Measurements from ENCODE around the gene MRPS18B. TPM values are rescaled to one million over a fixed set of nuclear protein-coding genes. Genes with fewer than 3 reads are reported as not detected.

The MRPS18B gene
- total RNA-seq, 2 donors from 2014 or later: 23.6 to 27.3 TPM

DNA sequence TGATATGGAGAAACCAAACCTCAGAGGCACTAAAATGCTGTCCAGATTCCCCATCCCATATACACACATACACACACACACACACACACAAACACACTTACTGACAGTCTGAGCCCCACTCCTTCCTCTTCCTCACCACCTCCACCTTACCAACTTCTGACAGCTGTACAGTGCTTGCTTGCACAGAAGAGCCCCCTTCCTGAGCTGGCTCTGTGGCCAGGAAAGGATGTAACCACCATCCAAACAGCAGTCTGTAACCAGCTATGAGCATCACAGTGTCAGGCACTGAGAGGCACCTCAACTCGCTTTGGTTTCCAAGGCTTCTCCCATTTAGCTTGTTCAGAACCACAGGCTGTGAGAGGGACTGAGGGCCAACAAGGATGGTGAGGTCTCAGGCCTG is 23.4 kb downstream of the MRPS18B start:
- no peaks in the 10 kb centered on the region for H3K4me1 ChIP-seq (ENCODE audit: control insufficient read depth in 1 of 2, low read depth in 2 of 2)
- no peak for ATAC-seq (ENCODE audit: insufficient number of reproducible peaks, low FRiP score, low read depth)
- DNase-seq (ENCODE audit: low spot score): no peak
- no peaks in the 10 kb centered on the region for H3K9me3 ChIP-seq
- H3K27me3 ChIP-seq (replicated peaks; ENCODE audit: insufficient read depth): no peaks in the 10 kb centered on the region
- peaks cover 19% of the 10 kb centered on the region for H3K36me3 ChIP-seq
- H3K4me3 ChIP-seq: no peak overlapping the region
- H3K27ac ChIP-seq: no peak overlapping the region
- TF ChIP-seq, protein P1, sequence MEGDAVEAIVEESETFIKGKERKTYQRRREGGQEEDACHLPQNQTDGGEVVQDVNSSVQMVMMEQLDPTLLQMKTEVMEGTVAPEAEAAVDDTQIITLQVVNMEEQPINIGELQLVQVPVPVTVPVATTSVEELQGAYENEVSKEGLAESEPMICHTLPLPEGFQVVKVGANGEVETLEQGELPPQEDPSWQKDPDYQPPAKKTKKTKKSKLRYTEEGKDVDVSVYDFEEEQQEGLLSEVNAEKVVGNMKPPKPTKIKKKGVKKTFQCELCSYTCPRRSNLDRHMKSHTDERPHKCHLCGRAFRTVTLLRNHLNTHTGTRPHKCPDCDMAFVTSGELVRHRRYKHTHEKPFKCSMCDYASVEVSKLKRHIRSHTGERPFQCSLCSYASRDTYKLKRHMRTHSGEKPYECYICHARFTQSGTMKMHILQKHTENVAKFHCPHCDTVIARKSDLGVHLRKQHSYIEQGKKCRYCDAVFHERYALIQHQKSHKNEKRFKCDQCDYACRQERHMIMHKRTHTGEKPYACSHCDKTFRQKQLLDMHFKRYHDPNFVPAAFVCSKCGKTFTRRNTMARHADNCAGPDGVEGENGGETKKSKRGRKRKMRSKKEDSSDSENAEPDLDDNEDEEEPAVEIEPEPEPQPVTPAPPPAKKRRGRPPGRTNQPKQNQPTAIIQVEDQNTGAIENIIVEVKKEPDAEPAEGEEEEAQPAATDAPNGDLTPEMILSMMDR (IDR thresholded peaks at IDR 0.05): no peak

GRCh38 chr6:30643656-30644055 is 26.0 kb downstream of the MRPS18B start:
- Histone ChIP-seq H3K27ac (no peak overlapping the region), H3K4me3 (no peak overlapping the region), H3K27me3 (replicated peaks; ENCODE audit: insufficient read depth) (no peaks in the 10 kb centered on the region), H3K36me3 (peaks cover 19% of the 10 kb centered on the region), H3K4me1 (ENCODE audit: control insufficient read depth in 1 of 2, low read depth in 2 of 2) (peaks cover 4 to 11% of the 10 kb centered on the region in 2 donors), H3K9me3 (no peaks in the 10 kb centered on the region)
- TF ChIP-seq, protein P1 (IDR thresholded peaks at IDR 0.05): no peak
- DNase-seq (ENCODE audit: low spot score): no peak
- ATAC-seq (ENCODE audit: insufficient number of reproducible peaks, low FRiP score, low read depth): no peak

GRCh38 chr6:30644769-30645168 is 27.1 kb downstream of the MRPS18B start:
- H3K4me3 ChIP-seq: no peak overlapping the region
- DNase-seq (ENCODE audit: low spot score) (no peak), ATAC-seq (ENCODE audit: insufficient number of reproducible peaks, low FRiP score, low read depth) (no peak)
- H3K27me3 ChIP-seq (replicated peaks; ENCODE audit: insufficient read depth): no peaks in the 10 kb centered on the region
- peaks cover 4 to 11% of the 10 kb centered on the region in 2 donors for H3K4me1 ChIP-seq (ENCODE audit: control insufficient read depth in 1 of 2, low read depth in 2 of 2)
- no peak overlapping the region for H3K27ac ChIP-seq
- TF ChIP-seq, protein P1 (IDR thresholded peaks at IDR 0.05): no peak
- H3K9me3 ChIP-seq: no peaks in the 10 kb centered on the region
- H3K36me3 ChIP-seq: peaks cover 19% of the 10 kb centered on the region

DNA sequence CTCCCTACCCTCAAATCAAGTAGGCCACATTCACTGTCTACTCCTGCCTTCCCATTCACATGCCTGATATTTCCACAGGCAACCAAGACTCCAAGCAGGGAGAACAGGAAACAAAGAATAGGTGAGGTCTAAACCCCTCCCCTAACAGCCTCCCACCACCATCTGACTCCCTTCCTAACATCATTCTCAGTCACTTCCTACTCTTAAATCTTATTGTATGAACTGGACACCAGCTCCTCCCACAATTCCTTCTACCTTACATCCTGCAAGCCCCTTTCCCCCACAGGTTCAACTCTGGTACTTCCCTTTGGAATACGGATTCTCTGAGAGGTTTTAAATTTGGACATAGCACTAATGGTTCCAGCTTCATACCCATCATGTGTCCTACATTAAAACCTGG is 28.3 kb downstream of the MRPS18B start:
- TF ChIP-seq, protein P1 (IDR thresholded peaks at IDR 0.05): no peak
- peaks cover 4 to 11% of the 10 kb centered on the region in 2 donors for H3K4me1 ChIP-seq (ENCODE audit: control insufficient read depth in 1 of 2, low read depth in 2 of 2)
- DNase-seq (ENCODE audit: low spot score) (no peak), ATAC-seq (ENCODE audit: insufficient number of reproducible peaks, low FRiP score, low read depth) (no peak)
- H3K36me3 ChIP-seq: peaks cover 12% of the 10 kb centered on the region
- no peak overlapping the region for H3K4me3 ChIP-seq
- peak overlapping the region in 1 of 2 donors; percentile 86 for H3K27ac ChIP-seq
- no peaks in the 10 kb centered on the region for H3K9me3 ChIP-seq
- H3K27me3 ChIP-seq (replicated peaks; ENCODE audit: insufficient read depth): no peaks in the 10 kb centered on the region

DNA sequence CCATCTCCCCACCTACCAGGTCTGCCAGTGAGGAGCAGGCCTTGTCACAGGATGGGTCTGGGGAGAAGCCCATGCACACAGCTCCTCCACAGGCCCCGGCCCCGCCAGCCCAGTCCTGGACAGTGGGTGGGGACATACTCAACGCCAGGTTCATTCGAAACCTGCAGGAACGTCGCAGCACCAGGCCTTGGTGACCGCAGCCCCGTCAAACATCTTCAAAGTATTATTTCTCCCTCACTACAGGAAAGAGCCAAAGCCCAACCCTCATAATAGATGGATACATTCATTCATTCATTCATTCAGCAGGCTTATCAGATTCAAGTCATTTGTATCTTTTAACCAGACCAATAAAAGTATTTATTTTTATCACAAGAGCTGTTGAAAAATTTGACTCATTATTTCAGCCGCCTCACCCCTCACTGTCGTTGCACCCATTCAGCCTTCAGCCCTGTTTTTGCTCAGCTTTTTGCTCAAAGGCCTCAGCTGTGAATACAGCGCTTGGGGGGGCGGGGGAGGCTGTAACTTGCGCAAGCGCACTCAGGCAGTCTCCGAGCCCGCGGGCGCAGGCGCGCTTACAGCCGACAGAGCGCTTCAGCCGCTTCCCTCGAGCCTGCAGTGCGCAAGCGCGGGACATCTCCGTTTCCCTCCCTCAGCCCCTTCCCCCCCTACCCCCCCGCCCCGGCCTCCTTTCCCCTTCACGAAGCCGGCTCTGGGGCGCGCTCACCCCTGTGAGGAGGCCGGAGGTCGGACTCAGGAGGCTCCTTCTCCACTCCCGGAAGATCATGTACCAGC is 29.0 kb downstream of the MRPS18B start, which contains the start of gene C6orf136:
Gene C6orf136 (plus strand): TSS at position 684 of the 792 bp plus-strand sequence. CDS start 99 bp downstream, at position 783.
- TF ChIP-seq, protein P1 (IDR thresholded peaks at IDR 0.05): no peak
- ATAC-seq (ENCODE audit: insufficient number of reproducible peaks, low FRiP score, low read depth) (peak; percentile 48), DNase-seq (ENCODE audit: low spot score) (peak; percentile 53)
- H3K9me3 ChIP-seq: no peaks in the 10 kb centered on the region
- H3K4me3 ChIP-seq: peak within 1 kb of the TSS; percentile 97
- peaks cover 14% of the 10 kb centered on the region for H3K36me3 ChIP-seq
- peak within 1 kb of the TSS; percentile 86 to 91 for H3K27ac ChIP-seq
- no peaks in the 10 kb centered on the region for H3K27me3 ChIP-seq (replicated peaks; ENCODE audit: insufficient read depth)
- peaks cover 4 to 11% of the 10 kb centered on the region in 2 donors for H3K4me1 ChIP-seq (ENCODE audit: control insufficient read depth in 1 of 2, low read depth in 2 of 2)

All from thoracic aorta (tissue), 2 donors.